RWPE2 (cell line): ENCODE results near the gene SLC44A1.

Source experiments
- ATAC-seq: fragments of 200-7000 bp; cut with Tn5 transposase; 3 replicates; pipeline ENCODE4 v1.9.1; 2021; ENCODE audit warnings: low read depth
- DNase-seq: peaks from one replicate; pipeline ENCODE4 v3.0.0-alpha.2; 2020; ENCODE audit warnings: low spot score
- H3K27ac ChIP-seq: fragments of 450-650 bp; 2 replicates; pipeline ENCODE4 v1.5.1; 2017; ENCODE audit warnings: mild to moderate bottlenecking; ENCODE audit not compliant: poor library complexity, severe bottlenecking
- H3K27me3 ChIP-seq: fragments of 250-450 bp; sonication (Bioruptor Pico); 2 replicates; pipeline ENCODE4 v1.5.1; 2021; ENCODE audit warnings: mild to moderate bottlenecking, moderate library complexity; ENCODE audit not compliant: insufficient read depth, poor library complexity, severe bottlenecking
- H3K36me3 ChIP-seq: fragments of 250-450 bp; sonication (Bioruptor Pico); 2 replicates; pipeline ENCODE4 v1.5.1; 2020; ENCODE audit warnings: low read depth, mild to moderate bottlenecking, moderate library complexity
- H3K4me1 ChIP-seq: fragments of 250-450 bp; sonication (Bioruptor Pico); 2 replicates; pipeline ENCODE4 v1.5.1; 2021; ENCODE audit warnings: mild to moderate bottlenecking, moderate library complexity; ENCODE audit not compliant: insufficient read depth, poor library complexity, severe bottlenecking
- H3K4me3 ChIP-seq: fragments of 250-450 bp; sonication (Bioruptor Pico); 2 replicates; pipeline ENCODE4 v1.5.1; 2021; ENCODE audit warnings: mild to moderate bottlenecking, moderate library complexity; ENCODE audit not compliant: severe bottlenecking
- H3K9me3 ChIP-seq: fragments of 250-450 bp; sonication (Bioruptor Pico); 2 replicates; pipeline ENCODE4 v1.5.1; 2021; ENCODE audit warnings: mild to moderate bottlenecking, moderate library complexity; ENCODE audit not compliant: severe bottlenecking
- TF ChIP-seq, protein P1 (sequence below): fragments of 450-650 bp; IDR thresholded peaks from one replicate; pipeline ENCODE4 v1.5.1; 2017; ENCODE audit warnings: mild to moderate bottlenecking, moderate library complexity; ENCODE audit not compliant: poor library complexity, severe bottlenecking

The SLC44A1 gene

DNA sequence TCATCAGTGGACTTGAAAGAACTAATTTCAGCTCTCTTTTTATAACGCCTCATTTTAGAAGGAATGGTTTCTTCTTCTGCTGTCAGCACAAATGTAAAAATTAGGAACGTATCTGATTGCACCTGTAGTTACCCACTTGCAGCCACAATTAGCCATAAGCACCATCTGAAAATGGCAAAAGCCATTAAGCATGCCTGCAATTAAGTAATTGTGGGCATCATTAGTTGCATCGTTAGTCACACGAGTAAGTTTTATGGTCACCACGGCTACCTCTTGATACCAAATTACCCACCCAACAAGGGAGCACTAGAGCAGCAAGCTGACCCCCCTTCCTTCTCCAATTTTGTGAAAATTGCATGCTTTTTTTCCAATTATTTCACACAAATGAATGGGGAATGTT is 25.8 kb upstream of the SLC44A1 start:
- TF ChIP-seq, protein P1, sequence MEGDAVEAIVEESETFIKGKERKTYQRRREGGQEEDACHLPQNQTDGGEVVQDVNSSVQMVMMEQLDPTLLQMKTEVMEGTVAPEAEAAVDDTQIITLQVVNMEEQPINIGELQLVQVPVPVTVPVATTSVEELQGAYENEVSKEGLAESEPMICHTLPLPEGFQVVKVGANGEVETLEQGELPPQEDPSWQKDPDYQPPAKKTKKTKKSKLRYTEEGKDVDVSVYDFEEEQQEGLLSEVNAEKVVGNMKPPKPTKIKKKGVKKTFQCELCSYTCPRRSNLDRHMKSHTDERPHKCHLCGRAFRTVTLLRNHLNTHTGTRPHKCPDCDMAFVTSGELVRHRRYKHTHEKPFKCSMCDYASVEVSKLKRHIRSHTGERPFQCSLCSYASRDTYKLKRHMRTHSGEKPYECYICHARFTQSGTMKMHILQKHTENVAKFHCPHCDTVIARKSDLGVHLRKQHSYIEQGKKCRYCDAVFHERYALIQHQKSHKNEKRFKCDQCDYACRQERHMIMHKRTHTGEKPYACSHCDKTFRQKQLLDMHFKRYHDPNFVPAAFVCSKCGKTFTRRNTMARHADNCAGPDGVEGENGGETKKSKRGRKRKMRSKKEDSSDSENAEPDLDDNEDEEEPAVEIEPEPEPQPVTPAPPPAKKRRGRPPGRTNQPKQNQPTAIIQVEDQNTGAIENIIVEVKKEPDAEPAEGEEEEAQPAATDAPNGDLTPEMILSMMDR: no peak
- no peak for DNase-seq
- ATAC-seq: no peak

DNA sequence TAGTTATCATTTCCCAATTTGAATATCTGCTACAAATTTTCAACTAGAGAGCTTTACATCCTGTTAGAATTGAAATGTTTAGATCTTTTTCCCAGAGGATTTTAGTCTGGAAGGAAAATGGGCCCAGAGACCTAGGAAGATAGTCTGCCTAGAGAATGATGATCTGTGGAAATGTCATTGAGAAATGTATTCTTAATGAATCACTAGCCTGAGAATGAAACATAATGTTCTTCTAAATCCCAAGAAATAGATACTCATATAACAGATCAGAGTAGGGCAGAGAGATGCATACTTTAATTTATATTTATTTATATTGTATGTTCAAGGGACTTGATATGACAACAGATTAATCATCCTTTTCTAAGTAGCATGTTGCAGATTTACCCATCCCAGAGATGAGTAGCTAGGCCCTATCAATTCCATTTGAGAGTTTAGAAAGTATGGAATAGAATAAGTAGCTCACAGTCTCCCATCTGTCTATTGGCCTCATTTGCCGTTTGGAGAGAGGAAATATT is 25.1 kb upstream of the SLC44A1 start:
- Histone ChIP-seq H3K4me3 (no peak overlapping the region), H3K27me3 (no peaks in the 10 kb centered on the region), H3K9me3 (no peaks in the 10 kb centered on the region), H3K36me3 (no peaks in the 10 kb centered on the region), H3K4me1 (peaks cover 3% of the 10 kb centered on the region), H3K27ac (no peak overlapping the region)
- DNase-seq (no peak), ATAC-seq (peak; percentile 46; the same call in 2 of the 3 replicates)
- TF ChIP-seq, protein P1: no peak

More for the DNA sequence above, 25.8 kb upstream of the SLC44A1 start:
- Histone ChIP-seq H3K27me3 (no peaks in the 10 kb centered on the region), H3K4me1 (peaks cover 3% of the 10 kb centered on the region), H3K36me3 (no peaks in the 10 kb centered on the region), H3K9me3 (no peaks in the 10 kb centered on the region), H3K27ac (no peak overlapping the region), H3K4me3 (no peak overlapping the region)

DNA sequence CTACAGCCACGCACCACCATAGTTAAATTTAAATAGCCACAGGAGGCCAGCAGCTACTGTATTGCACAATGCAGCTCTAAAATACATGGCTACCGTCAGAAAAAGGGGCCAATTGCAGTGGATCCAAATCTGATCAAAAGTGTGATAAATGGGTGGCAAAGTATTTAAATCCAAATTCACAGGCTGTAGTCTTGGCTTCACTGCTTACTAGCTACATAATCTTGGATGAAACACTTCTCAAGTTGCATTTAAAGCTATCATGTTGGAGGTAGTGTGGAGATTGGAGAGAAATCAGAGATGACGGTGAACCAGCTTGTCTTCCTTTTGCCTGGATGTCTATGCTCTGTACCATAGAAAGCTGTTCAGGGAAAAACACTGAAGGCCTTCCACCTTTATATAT is 24.0 kb upstream of the SLC44A1 start:
- TF ChIP-seq, protein P1: no peak
- ATAC-seq: no peak
- H3K27ac ChIP-seq: no peak overlapping the region
- no peaks in the 10 kb centered on the region for H3K36me3 ChIP-seq
- peaks cover 3% of the 10 kb centered on the region for H3K4me1 ChIP-seq
- no peaks in the 10 kb centered on the region for H3K27me3 ChIP-seq
- no peak for DNase-seq
- no peak overlapping the region for H3K4me3 ChIP-seq
- no peaks in the 10 kb centered on the region for H3K9me3 ChIP-seq

DNA sequence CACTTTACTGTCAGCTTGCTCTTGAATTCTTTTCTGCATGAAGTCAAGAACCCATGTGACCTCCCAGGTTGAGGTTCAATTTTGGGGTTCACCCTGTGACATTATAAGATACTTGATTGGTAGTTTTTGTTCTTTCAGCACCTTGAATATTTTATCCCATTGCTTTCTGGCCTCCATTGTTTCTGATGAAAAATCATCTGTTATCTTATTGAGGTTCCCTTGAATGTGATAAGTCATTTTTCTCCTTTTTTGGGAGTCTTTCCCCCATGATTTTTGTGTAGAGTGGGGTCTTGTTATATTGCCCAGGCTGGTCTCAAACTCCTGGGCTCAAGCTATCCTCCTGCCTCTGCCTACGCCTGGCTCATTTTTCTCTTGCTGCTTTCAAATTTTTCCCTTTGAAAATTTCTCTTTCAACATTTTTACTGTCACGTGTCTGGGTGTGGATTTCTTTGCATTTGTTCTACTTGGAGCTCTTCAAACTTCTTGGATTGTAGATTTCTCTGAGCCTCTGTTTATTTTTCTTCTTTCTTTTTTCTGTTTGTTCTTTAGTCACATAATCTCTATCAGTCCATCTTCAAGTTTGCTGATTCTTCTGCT is 20.8 kb upstream of the SLC44A1 start:
- Histone ChIP-seq H3K36me3 (no peaks in the 10 kb centered on the region), H3K4me3 (no peak overlapping the region), H3K27me3 (no peaks in the 10 kb centered on the region), H3K27ac (no peak overlapping the region), H3K4me1 (peaks cover 3% of the 10 kb centered on the region), H3K9me3 (no peaks in the 10 kb centered on the region)
- TF ChIP-seq, protein P1: no peak
- ATAC-seq (no peak), DNase-seq (no peak)

DNA sequence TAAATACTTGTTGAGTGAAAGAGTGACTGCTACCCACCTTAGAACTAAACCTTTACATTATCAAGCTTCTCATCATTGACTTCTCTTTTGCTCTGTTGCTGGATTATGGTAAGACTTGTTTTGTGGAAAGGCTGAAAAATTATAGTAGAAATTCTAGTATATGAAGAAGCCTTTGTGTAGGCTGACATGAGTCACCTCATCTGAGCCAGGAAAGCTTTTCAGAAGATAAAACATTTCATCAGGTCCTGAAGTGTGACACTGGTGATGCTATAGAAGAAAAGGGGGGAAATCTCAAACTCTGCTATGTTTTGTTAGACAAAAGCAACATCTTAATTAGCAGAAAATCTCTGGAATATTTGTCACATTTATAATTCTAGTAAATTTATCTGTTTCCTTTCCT is 18.4 kb upstream of the SLC44A1 start:
- Histone ChIP-seq H3K9me3 (no peaks in the 10 kb centered on the region), H3K27ac (no peak overlapping the region), H3K36me3 (no peaks in the 10 kb centered on the region), H3K4me1 (no peaks in the 10 kb centered on the region), H3K4me3 (no peak overlapping the region), H3K27me3 (no peaks in the 10 kb centered on the region)
- no peak for DNase-seq
- TF ChIP-seq, protein P1: no peak
- ATAC-seq: no peak
